ENCODE results near the gene SPDYE1. TPM values are rescaled to one million over a fixed set of nuclear protein-coding genes. Genes with fewer than 3 reads are reported as not detected.

The SPDYE1 gene
- total and polyA plus RNA-seq, 7 donors: not detected

DNA sequence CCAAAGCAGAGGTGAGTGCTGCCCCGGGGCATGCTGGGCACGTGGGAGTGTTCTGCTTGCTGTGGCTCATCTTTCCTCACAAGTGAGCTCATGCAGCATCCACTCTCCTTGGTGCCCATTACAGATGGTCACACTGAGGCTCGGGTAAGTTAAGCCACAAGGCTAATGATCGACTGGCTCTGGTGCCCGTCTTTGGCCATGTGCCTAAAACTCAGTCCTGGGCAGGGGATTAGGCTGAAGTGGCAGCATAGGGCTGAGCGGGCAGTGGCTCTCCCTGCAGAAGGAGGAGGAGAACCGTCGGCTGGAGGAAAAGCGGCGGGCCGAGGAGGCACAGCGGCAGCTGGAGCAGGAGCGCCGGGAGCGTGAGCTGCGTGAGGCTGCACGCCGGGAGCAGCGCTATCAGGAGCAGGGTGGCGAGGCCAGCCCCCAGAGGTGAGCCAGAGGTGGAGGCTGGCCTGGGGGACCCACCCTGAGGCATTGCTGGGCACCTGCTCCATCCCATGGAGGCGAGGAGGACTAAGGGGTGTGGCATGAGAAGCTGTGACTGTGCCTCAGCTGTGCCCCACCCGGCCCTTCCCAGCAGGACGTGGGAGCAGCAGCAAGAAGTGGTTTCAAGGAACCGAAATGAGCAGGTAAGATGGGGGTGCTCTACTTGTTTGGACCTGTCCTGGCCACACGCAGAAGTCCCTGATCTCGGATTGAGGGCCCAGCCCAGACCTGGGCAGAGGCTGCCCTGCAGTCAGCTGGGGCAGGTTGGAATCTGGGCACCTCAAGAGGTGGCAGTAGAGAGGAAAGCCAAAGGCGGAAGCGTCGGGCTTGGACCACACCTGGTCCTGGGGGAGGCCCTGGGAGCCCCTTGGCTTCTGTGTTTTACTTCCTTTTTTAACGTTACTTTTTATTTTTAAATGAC lies 60.4 kb downstream of the SPDYE1 start:
- H3K27me3 ChIP-seq (ENCODE audit: insufficient read depth in 3 of 3, low read length in 2 of 3): no peaks in the 10 kb centered on the region
- ATAC-seq (peak in 3 of 4 donors; percentile 14 to 31 (median 15)), DNase-seq (peak in 1 of 2 donors; percentile 48)
- no peak overlapping the region for H3K4me3 ChIP-seq
- no peak overlapping the region for H3K27ac ChIP-seq
- WGBS, 3 donors: 78 to 92% (median 81%) methylated on average over 28 to 30 of the region's 30 CpGs
- peaks cover 24% of the 10 kb centered on the region for H3K4me1 ChIP-seq
- H3K9me3 ChIP-seq: no peaks in the 10 kb centered on the region
- intact Hi-C loops (cut with DNase I): no loop called here
- peaks cover 3 to 87% of the 10 kb centered on the region in 2 donors for H3K36me3 ChIP-seq (ENCODE audit: insufficient read depth in 1 of 2, low read depth in 1 of 2)
- TF ChIP-seq, protein P1, sequence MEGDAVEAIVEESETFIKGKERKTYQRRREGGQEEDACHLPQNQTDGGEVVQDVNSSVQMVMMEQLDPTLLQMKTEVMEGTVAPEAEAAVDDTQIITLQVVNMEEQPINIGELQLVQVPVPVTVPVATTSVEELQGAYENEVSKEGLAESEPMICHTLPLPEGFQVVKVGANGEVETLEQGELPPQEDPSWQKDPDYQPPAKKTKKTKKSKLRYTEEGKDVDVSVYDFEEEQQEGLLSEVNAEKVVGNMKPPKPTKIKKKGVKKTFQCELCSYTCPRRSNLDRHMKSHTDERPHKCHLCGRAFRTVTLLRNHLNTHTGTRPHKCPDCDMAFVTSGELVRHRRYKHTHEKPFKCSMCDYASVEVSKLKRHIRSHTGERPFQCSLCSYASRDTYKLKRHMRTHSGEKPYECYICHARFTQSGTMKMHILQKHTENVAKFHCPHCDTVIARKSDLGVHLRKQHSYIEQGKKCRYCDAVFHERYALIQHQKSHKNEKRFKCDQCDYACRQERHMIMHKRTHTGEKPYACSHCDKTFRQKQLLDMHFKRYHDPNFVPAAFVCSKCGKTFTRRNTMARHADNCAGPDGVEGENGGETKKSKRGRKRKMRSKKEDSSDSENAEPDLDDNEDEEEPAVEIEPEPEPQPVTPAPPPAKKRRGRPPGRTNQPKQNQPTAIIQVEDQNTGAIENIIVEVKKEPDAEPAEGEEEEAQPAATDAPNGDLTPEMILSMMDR (IDR thresholded peaks at IDR 0.05): no peak

DNA sequence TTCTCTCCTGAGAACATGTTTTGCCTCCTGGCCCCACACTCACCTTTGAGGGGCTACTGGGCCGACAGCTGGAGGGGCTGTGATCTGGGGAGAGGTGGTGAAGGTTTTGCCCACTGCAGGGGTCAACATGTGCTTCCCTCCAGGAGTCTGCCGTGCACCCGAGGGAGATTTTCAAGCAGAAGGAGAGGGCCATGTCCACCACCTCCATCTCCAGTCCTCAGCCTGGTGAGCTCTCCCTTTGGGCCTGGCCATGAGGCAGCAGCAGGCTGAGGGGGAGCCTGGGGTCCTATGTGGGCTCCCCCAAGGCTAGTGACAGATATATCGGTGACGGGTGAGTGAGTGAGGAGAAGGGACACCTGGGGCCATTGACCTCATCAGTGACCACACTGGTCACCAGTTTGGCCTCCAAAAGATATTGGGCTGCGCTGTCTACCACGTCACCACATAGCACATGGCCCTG lies 61.1 kb downstream of the SPDYE1 start:
- H3K27ac ChIP-seq: no peak overlapping the region
- 75 to 91% (median 77%) methylated on average over 7 of the region's 7 CpGs for WGBS, 3 donors
- peak; percentile 1 to 12 for DNase-seq
- TF ChIP-seq, protein P1 (IDR thresholded peaks at IDR 0.05): no peak
- no peaks in the 10 kb centered on the region for H3K27me3 ChIP-seq (ENCODE audit: insufficient read depth in 3 of 3, low read length in 2 of 3)
- H3K9me3 ChIP-seq: no peaks in the 10 kb centered on the region
- peaks cover 2 to 80% of the 10 kb centered on the region in 2 donors for H3K36me3 ChIP-seq (ENCODE audit: insufficient read depth in 1 of 2, low read depth in 1 of 2)
- ATAC-seq: no peak
- peaks cover 31% of the 10 kb centered on the region for H3K4me1 ChIP-seq
- intact Hi-C loops (cut with DNase I): no loop called here
- no peak overlapping the region for H3K4me3 ChIP-seq

DNA sequence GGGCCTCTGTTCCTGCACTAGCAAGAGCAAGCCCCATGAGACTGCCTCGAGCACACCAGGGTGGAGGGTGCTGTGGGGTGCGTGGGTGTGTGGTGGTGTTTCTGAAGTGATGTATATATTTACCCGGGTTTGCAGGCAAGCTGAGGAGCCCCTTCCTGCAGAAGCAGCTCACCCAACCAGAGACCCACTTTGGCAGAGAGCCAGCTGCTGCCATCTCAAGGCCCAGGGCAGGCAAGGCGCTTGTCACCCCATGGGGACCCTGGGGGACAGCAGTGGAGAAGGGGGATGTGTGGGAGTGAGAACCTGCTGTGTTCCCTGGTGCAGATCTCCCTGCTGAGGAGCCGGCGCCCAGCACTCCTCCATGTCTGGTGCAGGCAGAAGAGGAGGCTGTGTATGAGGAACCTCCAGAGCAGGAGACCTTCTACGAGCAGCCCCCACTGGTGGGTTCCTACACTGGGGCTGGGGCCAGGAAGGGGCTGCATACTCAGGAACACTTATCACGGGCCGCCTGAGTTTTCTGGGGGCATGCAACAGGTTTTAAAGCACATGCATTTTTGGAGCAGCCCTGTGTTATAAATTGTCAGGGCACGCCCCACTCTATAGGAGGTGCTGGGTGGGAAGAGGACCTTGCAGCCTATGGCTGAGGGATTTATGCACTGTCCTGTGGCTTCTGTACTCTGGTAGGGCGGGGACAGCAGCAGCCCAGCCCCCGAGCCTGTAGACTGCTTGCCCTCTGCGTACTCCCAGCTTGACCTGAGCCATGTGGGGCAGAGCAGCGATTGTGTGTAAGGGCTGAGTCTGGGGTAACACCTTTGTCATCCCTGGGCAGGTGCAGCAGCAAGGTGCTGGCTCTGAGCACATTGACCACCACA lies 61.8 kb downstream of the SPDYE1 start:
- WGBS, 3 donors: 70 to 89% (median 78%) methylated on average over 14 of the region's 14 CpGs
- no peaks in the 10 kb centered on the region for H3K27me3 ChIP-seq (ENCODE audit: insufficient read depth in 3 of 3, low read length in 2 of 3)
- H3K9me3 ChIP-seq: no peaks in the 10 kb centered on the region
- H3K27ac ChIP-seq: no peak overlapping the region
- H3K36me3 ChIP-seq (ENCODE audit: insufficient read depth in 1 of 2, low read depth in 1 of 2): peaks cover 2 to 73% of the 10 kb centered on the region in 2 donors
- ATAC-seq: no peak
- H3K4me1 ChIP-seq: peaks cover 35% of the 10 kb centered on the region
- peak; percentile 8 to 36 for DNase-seq
- TF ChIP-seq, protein P1 (IDR thresholded peaks at IDR 0.05): no peak
- H3K4me3 ChIP-seq: no peak overlapping the region
- intact Hi-C loops (cut with DNase I): no loop called here

Other genes with a start within 250 kb of the SPDYE1 start
- gene BLVRA, start 239.2 kb upstream of the SPDYE1 start, total RNA-seq: 10 to 100 TPM; 35.8 to 50.9 (median 40.2) TPM
- 10 to 100 TPM; 36.1 to 52.9 (median 49.7) TPM for gene BLVRA, start 239.2 kb upstream of the SPDYE1 start, polyA plus RNA-seq
- gene MRPS24, start 128.4 kb upstream of the SPDYE1 start, total RNA-seq: 100 to 1,000 TPM; 173 to 200 (median 189) TPM
- 100 to 1,000 TPM; 262 to 430 (median 322) TPM for gene MRPS24, start 128.4 kb upstream of the SPDYE1 start, polyA plus RNA-seq
- 10 to 100 TPM; 41.3 to 54.4 (median 44.8) TPM for gene URGCP, start 91.3 kb upstream of the SPDYE1 start, total RNA-seq
- 10 to 100 TPM; 19.2 to 31.8 (median 22.4) TPM for gene URGCP, start 91.3 kb upstream of the SPDYE1 start, polyA plus RNA-seq
- 10 to 100 TPM; 54.2 to 78.8 (median 69.1) TPM for gene UBE2D4, start 71.5 kb upstream of the SPDYE1 start, total RNA-seq
- 100 to 1,000 TPM in 1 of 3 donors, 10 to 100 TPM in 2; 50.2 to 118 (median 61.1) TPM for gene UBE2D4, start 71.5 kb upstream of the SPDYE1 start, polyA plus RNA-seq
- 10 to 100 TPM; 33.4 to 45.1 (median 38.7) TPM for gene DBNL, start 46.8 kb downstream of the SPDYE1 start, total RNA-seq
- 10 to 100 TPM; 35.5 to 66.7 (median 53.0) TPM for gene DBNL, start 46.8 kb downstream of the SPDYE1 start, polyA plus RNA-seq
- 100 to 1,000 TPM; 214 to 449 (median 298) TPM for gene PGAM2, start 67.7 kb downstream of the SPDYE1 start, total RNA-seq
- gene PGAM2, start 67.7 kb downstream of the SPDYE1 start, polyA plus RNA-seq: 1,000 to 10,000 TPM in 1 of 3 donors, 100 to 1,000 TPM in 2; 285 to 1,581 (median 569) TPM
- gene POLM, start 84.6 kb downstream of the SPDYE1 start, total RNA-seq: 10 to 100 TPM in 3 of 4 donors, 1 to 10 TPM in 1; 7.7 to 13.1 (median 10.4) TPM
- gene POLM, start 84.6 kb downstream of the SPDYE1 start, polyA plus RNA-seq: 1 to 10 TPM; 7.1 to 9.6 (median 7.1) TPM
- 10 to 100 TPM in 3 of 4 donors, 1 to 10 TPM in 1; 6.9 to 22.0 (median 14.6) TPM for gene AEBP1, start 106.4 kb downstream of the SPDYE1 start, total RNA-seq
- 1 to 10 TPM; 2.8 to 7.8 (median 5.9) TPM for gene AEBP1, start 106.4 kb downstream of the SPDYE1 start, polyA plus RNA-seq
- 100 to 1,000 TPM in 3 of 4 donors, 10 to 100 TPM in 1; 79.2 to 127 (median 119) TPM for gene POLD2, start 125.7 kb downstream of the SPDYE1 start, total RNA-seq
- gene POLD2, start 125.7 kb downstream of the SPDYE1 start, polyA plus RNA-seq: 10 to 100 TPM; 57.3 to 87.1 (median 81.3) TPM
- gene MYL7, start 143.4 kb downstream of the SPDYE1 start, total RNA-seq: 1 to 10 TPM in 2 of 4 donors, not detected in 2; 1.7 TPM
- gene MYL7, start 143.4 kb downstream of the SPDYE1 start, polyA plus RNA-seq: under 1 TPM in 2 of 3 donors, not detected in 1; 0.15 to 0.23 TPM
- gene GCK, start 191.5 kb downstream of the SPDYE1 start, total RNA-seq: not detected
- under 1 TPM; 0.07 to 0.11 (median 0.08) TPM for gene GCK, start 191.5 kb downstream of the SPDYE1 start, polyA plus RNA-seq
- 10 to 100 TPM; 49.7 to 69.4 (median 63.7) TPM for gene YKT6, start 203.1 kb downstream of the SPDYE1 start, total RNA-seq
- 100 to 1,000 TPM in 2 of 3 donors, 10 to 100 TPM in 1; 47.7 to 153 (median 148) TPM for gene YKT6, start 203.1 kb downstream of the SPDYE1 start, polyA plus RNA-seq

All from psoas muscle (tissue), 8 donors.